HL-60 (cell line): ENCODE measurements around the gene ASB7.

Experiments used
- POLR2AphosphoS5 ChIP-seq: IDR thresholded peaks from 2 replicates; pipeline ENCODE4 v1.6.1; 2012; ENCODE audit warnings: low read depth
- SPI1 ChIP-seq: IDR thresholded peaks from 2 replicates; pipeline ENCODE4 v1.6.1; 2012; ENCODE audit warnings: low read depth, mild to moderate bottlenecking, borderline replicate concordance
- TF ChIP-seq, protein P1 (sequence below): IDR thresholded peaks from one replicate; pipeline ENCODE4 v1.5.1; 2011; ENCODE audit warnings: low read length, control low read depth, inconsistent platforms; ENCODE audit not compliant: insufficient read depth
- TF ChIP-seq, protein P2 (sequence below): IDR thresholded peaks from 2 replicates; pipeline ENCODE4 v1.6.1; 2012; ENCODE audit warnings: low read depth; ENCODE audit not compliant: insufficient replicate concordance

DNA sequence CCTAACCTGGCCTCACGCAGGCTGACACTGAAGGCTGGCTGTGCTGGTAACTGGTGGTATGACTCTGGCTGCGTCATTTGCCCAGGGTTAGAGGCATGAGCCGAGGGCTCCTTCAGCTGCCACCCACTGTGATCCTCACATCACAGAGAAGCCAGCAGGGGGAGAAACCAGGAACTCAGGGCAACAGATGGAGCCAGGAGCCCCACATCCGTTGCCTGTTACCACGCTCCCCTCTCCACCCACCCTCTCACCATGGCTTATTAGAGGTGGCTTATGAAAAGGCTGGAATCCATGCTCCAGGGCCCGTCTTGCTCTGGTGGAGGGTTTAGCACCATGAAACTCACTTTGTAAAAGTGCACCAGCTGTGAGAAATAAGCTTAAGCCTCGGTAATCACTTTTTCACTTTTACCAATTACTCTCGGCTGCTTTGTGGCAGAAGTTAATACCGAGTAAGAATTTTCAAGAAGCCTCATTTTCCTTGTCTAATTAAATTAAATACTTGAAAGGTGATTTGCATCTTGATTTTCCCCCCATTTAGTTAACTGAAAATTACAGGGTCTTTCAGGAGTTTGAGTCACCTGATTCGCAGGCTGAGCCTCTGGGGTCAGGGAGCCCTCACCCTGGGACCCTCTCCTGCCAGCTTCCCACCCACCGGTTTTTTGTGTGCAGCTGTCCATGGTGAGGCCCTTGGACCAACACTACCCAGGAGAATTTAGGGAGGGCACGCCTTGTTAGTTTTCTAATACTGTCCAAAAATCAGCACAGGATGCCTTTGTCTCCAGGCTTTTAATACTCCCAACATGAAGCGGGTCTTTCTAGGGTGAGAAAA, 60.9 kb downstream of the ASB7 start:
- TF ChIP-seq, protein P1, sequence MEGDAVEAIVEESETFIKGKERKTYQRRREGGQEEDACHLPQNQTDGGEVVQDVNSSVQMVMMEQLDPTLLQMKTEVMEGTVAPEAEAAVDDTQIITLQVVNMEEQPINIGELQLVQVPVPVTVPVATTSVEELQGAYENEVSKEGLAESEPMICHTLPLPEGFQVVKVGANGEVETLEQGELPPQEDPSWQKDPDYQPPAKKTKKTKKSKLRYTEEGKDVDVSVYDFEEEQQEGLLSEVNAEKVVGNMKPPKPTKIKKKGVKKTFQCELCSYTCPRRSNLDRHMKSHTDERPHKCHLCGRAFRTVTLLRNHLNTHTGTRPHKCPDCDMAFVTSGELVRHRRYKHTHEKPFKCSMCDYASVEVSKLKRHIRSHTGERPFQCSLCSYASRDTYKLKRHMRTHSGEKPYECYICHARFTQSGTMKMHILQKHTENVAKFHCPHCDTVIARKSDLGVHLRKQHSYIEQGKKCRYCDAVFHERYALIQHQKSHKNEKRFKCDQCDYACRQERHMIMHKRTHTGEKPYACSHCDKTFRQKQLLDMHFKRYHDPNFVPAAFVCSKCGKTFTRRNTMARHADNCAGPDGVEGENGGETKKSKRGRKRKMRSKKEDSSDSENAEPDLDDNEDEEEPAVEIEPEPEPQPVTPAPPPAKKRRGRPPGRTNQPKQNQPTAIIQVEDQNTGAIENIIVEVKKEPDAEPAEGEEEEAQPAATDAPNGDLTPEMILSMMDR: no peak
- TF ChIP-seq, protein P2, sequence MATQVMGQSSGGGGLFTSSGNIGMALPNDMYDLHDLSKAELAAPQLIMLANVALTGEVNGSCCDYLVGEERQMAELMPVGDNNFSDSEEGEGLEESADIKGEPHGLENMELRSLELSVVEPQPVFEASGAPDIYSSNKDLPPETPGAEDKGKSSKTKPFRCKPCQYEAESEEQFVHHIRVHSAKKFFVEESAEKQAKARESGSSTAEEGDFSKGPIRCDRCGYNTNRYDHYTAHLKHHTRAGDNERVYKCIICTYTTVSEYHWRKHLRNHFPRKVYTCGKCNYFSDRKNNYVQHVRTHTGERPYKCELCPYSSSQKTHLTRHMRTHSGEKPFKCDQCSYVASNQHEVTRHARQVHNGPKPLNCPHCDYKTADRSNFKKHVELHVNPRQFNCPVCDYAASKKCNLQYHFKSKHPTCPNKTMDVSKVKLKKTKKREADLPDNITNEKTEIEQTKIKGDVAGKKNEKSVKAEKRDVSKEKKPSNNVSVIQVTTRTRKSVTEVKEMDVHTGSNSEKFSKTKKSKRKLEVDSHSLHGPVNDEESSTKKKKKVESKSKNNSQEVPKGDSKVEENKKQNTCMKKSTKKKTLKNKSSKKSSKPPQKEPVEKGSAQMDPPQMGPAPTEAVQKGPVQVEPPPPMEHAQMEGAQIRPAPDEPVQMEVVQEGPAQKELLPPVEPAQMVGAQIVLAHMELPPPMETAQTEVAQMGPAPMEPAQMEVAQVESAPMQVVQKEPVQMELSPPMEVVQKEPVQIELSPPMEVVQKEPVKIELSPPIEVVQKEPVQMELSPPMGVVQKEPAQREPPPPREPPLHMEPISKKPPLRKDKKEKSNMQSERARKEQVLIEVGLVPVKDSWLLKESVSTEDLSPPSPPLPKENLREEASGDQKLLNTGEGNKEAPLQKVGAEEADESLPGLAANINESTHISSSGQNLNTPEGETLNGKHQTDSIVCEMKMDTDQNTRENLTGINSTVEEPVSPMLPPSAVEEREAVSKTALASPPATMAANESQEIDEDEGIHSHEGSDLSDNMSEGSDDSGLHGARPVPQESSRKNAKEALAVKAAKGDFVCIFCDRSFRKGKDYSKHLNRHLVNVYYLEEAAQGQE: no peak
- TF ChIP-seq POLR2AphosphoS5: no peak
- no peak for TF ChIP-seq SPI1
